ENCODE data around the gene THTPA. TPM values are rescaled to one million over a fixed set of nuclear protein-coding genes. Genes with fewer than 3 reads are reported as not detected.

The THTPA gene
- total and polyA plus RNA-seq, 2 donors (not counting 1 experiment from before 2014, with no cell fraction given): 7.8 to 24.1 TPM

- TF ChIP-seq EZH2 (IDR thresholded peaks at IDR 0.05; ENCODE audit: low read length, missing control alignments): no peak
- TF ChIP-seq, protein P1, sequence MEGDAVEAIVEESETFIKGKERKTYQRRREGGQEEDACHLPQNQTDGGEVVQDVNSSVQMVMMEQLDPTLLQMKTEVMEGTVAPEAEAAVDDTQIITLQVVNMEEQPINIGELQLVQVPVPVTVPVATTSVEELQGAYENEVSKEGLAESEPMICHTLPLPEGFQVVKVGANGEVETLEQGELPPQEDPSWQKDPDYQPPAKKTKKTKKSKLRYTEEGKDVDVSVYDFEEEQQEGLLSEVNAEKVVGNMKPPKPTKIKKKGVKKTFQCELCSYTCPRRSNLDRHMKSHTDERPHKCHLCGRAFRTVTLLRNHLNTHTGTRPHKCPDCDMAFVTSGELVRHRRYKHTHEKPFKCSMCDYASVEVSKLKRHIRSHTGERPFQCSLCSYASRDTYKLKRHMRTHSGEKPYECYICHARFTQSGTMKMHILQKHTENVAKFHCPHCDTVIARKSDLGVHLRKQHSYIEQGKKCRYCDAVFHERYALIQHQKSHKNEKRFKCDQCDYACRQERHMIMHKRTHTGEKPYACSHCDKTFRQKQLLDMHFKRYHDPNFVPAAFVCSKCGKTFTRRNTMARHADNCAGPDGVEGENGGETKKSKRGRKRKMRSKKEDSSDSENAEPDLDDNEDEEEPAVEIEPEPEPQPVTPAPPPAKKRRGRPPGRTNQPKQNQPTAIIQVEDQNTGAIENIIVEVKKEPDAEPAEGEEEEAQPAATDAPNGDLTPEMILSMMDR (conservative IDR thresholded peaks at IDR 0.05 in 1 of 2, IDR thresholded peaks at IDR 0.05 in 1 of 2; ENCODE audit: low read depth in 1 of 2, low read length in 2 of 2): no peak
- Histone ChIP-seq H3K27me3 (ENCODE audit: control insufficient read depth, insufficient read depth, low read length) (no peaks in the 10 kb centered on the region), H3K36me3 (ENCODE audit: control insufficient read depth, insufficient read depth, low read length) (no peaks in the 10 kb centered on the region), H2AFZ (ENCODE audit: low read length) (no peak overlapping the region), H4K20me1 (ENCODE audit: control insufficient read depth, extremely low read depth, insufficient read depth, low read length) (no peaks in the 10 kb centered on the region), H3K9ac (ENCODE audit: insufficient read depth, low read length) (no peak overlapping the region), H3K4me2 (ENCODE audit: extremely low read depth, insufficient read depth, low read length) (no peak overlapping the region), H3K9me3 (ENCODE audit: control insufficient read depth, insufficient read depth, low read depth, low read length) (no peaks in the 10 kb centered on the region), H3K27ac (ENCODE audit: insufficient read depth, low read length) (no peak overlapping the region), H3K79me2 (ENCODE audit: control insufficient read depth, insufficient read depth, low read length) (no peaks in the 10 kb centered on the region), H3K4me1 (ENCODE audit: control insufficient read depth, extremely low read depth, insufficient read depth, low read length) (no peaks in the 10 kb centered on the region), H3K4me3 (replicated peaks in 1 of 4; ENCODE audit: control extremely low read depth in 1 of 4, insufficient read depth in 1 of 4, low read depth in 3 of 4, low read length in 4 of 4) (no peak overlapping the region)
- DNase-seq (ENCODE audit: low read depth in 2 of 2): no peak
Measured at GRCh38 chr14:23530375-23531055, 25.6 kb upstream of the THTPA start.

DNA sequence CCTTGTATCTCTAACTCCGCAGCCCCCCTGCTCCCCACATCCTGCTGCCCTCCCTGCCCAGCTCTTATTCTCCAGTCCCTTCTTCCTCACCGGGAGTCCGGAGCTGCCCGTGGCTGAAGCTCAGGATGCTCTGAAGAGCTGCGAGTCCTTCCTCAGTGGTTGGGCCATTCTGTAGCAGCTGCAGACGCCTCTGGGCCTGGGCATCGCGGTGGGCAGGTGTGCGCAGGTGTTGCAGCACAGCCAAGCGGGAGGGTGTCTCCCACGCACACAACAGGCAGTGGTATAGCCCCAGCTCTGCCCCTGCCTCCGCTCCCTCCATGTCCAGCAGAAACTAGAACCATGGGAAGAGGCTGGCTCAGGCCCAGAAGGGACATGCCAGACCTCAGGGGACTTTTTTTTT, 24.7 kb upstream of the THTPA start:
- Histone ChIP-seq H3K4me3 (replicated peaks in 1 of 4; ENCODE audit: control extremely low read depth in 1 of 4, insufficient read depth in 1 of 4, low read depth in 3 of 4, low read length in 4 of 4) (no peak overlapping the region), H3K9me3 (ENCODE audit: control insufficient read depth, insufficient read depth, low read depth, low read length) (no peaks in the 10 kb centered on the region), H3K27ac (ENCODE audit: insufficient read depth, low read length) (no peak overlapping the region), H3K9ac (ENCODE audit: insufficient read depth, low read length) (no peak overlapping the region), H3K27me3 (ENCODE audit: control insufficient read depth, insufficient read depth, low read length) (no peaks in the 10 kb centered on the region), H3K36me3 (ENCODE audit: control insufficient read depth, insufficient read depth, low read length) (no peaks in the 10 kb centered on the region), H3K4me1 (ENCODE audit: control insufficient read depth, extremely low read depth, insufficient read depth, low read length) (no peaks in the 10 kb centered on the region), H3K79me2 (ENCODE audit: control insufficient read depth, insufficient read depth, low read length) (no peaks in the 10 kb centered on the region), H4K20me1 (ENCODE audit: control insufficient read depth, extremely low read depth, insufficient read depth, low read length) (no peaks in the 10 kb centered on the region), H3K4me2 (ENCODE audit: extremely low read depth, insufficient read depth, low read length) (no peak overlapping the region), H2AFZ (ENCODE audit: low read length) (no peak overlapping the region)
- TF ChIP-seq, protein P1 (conservative IDR thresholded peaks at IDR 0.05 in 1 of 2, IDR thresholded peaks at IDR 0.05 in 1 of 2; ENCODE audit: low read depth in 1 of 2, low read length in 2 of 2): no peak
- TF ChIP-seq EZH2 (IDR thresholded peaks at IDR 0.05; ENCODE audit: low read length, missing control alignments): no peak
- DNase-seq (ENCODE audit: low read depth in 2 of 2): no peak

DNA sequence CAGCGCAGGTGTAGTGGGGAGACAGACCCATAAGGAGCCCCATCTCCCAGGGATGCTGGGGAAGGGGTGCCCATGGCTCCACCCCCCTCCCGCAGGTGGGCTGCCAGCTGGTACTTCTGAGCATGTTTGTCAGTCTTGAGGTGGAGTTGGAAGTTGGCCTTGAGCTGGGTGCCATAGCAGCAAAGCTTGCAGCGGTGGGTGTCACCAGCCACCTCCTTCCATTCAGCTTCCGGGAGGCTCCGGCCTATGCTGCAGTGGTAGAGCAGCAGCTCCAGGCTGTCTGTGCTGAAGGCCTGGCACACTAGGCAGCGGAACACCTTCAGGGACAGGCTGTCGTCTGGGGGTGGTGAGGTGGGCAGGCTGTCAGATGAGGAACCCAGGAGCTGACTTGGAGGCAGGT, 23.4 kb upstream of the THTPA start:
- H3K27me3 ChIP-seq (ENCODE audit: control insufficient read depth, insufficient read depth, low read length): no peaks in the 10 kb centered on the region
- H3K4me2 ChIP-seq (ENCODE audit: extremely low read depth, insufficient read depth, low read length): no peak overlapping the region
- H3K79me2 ChIP-seq (ENCODE audit: control insufficient read depth, insufficient read depth, low read length): no peaks in the 10 kb centered on the region
- no peak overlapping the region for H2AFZ ChIP-seq (ENCODE audit: low read length)
- TF ChIP-seq, protein P1 (conservative IDR thresholded peaks at IDR 0.05 in 1 of 2, IDR thresholded peaks at IDR 0.05 in 1 of 2; ENCODE audit: low read depth in 1 of 2, low read length in 2 of 2): no peak
- no peak for TF ChIP-seq EZH2 (IDR thresholded peaks at IDR 0.05; ENCODE audit: low read length, missing control alignments)
- H3K27ac ChIP-seq (ENCODE audit: insufficient read depth, low read length): no peak overlapping the region
- H3K9ac ChIP-seq (ENCODE audit: insufficient read depth, low read length): no peak overlapping the region
- no peaks in the 10 kb centered on the region for H3K4me1 ChIP-seq (ENCODE audit: control insufficient read depth, extremely low read depth, insufficient read depth, low read length)
- no peaks in the 10 kb centered on the region for H4K20me1 ChIP-seq (ENCODE audit: control insufficient read depth, extremely low read depth, insufficient read depth, low read length)
- no peak for DNase-seq (ENCODE audit: low read depth in 2 of 2)
- no peaks in the 10 kb centered on the region for H3K36me3 ChIP-seq (ENCODE audit: control insufficient read depth, insufficient read depth, low read length)
- H3K9me3 ChIP-seq (ENCODE audit: control insufficient read depth, insufficient read depth, low read depth, low read length): no peaks in the 10 kb centered on the region
- H3K4me3 ChIP-seq (replicated peaks in 1 of 4; ENCODE audit: control extremely low read depth in 1 of 4, insufficient read depth in 1 of 4, low read depth in 3 of 4, low read length in 4 of 4): no peak overlapping the region

All from fibroblast of lung (primary cell).